GM12801 (cell line): ENCODE measurements around the gene RRP1.

ENCODE experiments used
- CTCF ChIP-seq: IDR thresholded peaks from one replicate; pipeline ENCODE4 v1.5.1; 2011; ENCODE audit warnings: control low read depth; ENCODE audit not compliant: insufficient read length; ENCODE audit errors: extremely low read depth

RRP1 gene

GRCh38 chr21:43793243-43793642 lies 3.9 kb downstream of the RRP1 start:
- TF ChIP-seq CTCF: no peak

- no peak for TF ChIP-seq CTCF
These were observed 4.9 kb downstream of the RRP1 start for GRCh38 chr21:43794311-43794710.

GRCh38 chr21:43794857-43795256 lies 5.5 kb downstream of the RRP1 start:
- no peak for TF ChIP-seq CTCF

- TF ChIP-seq CTCF: no peak
These were observed 8.0 kb downstream of the RRP1 start for GRCh38 chr21:43797415-43797814.

GRCh38 chr21:43797925-43798715 lies 8.7 kb downstream of the RRP1 start:
- no peak for TF ChIP-seq CTCF

GRCh38 chr21:43799301-43799840 lies 10.0 kb downstream of the RRP1 start:
- TF ChIP-seq CTCF: no peak

- TF ChIP-seq CTCF: no peak
These were observed 10.7 kb downstream of the RRP1 start for GRCh38 chr21:43800124-43800523.
